ENCODE data around the gene ELF2. TPM values are rescaled to one million over a fixed set of nuclear protein-coding genes. Genes with fewer than 3 reads are reported as not detected.

The ELF2 gene
- total RNA-seq, 1 donor = 45.8 TPM

DNA sequence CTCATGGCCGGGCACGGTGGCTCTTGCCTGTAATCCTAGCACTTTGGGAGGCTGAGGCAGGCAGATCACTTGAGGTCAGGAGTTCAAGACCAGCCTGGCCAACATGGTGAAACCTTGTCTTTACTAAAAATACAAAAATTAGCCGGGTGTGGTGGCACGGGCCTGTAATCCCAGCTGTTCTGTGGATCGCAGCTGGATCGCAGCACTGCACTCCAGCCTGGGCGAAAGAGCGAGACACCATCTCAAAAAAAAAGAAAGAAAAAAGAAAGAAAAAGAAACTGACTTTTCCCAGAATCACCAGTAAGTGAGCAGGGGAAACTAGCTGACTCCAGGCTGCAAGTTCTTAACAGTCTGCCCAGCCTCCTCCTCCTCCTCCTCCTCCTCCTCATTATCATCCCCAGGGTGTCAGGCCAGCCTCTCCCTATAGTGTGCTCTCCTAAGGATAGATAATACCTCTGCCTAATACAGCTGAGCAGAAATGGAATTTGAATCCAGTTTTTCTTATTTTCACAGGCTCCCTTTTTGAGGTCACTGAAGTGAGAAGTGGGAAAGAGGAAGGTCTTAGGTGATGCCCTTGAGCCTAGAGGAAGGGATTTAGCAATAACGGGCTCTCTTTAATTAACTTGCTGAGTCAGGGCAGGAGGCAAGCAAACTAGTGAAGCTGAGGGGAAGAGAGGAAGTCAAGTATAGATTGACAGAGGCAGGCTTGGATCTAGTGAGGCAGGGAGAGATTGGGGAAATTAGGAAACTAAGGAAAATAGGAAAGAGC, 11.8 kb upstream of the ELF2 start:
- DNase-seq (ENCODE audit: low read depth) = no peak
- H3K4me3 ChIP-seq (ENCODE audit: low read depth, low read length) = no peak overlapping the region
- TF ChIP-seq CTCF (IDR thresholded peaks at IDR 0.05; ENCODE audit: insufficient read depth, low read depth, low read length) = no peak

GRCh38 chr4:139184129-139184528, 7.1 kb upstream of the ELF2 start:
- DNase-seq (ENCODE audit: low read depth) = peak; percentile 66
- H3K4me3 ChIP-seq (ENCODE audit: low read depth, low read length) = no peak overlapping the region
- TF ChIP-seq CTCF (IDR thresholded peaks at IDR 0.05; ENCODE audit: insufficient read depth, low read depth, low read length) = peak; percentile 25

GRCh38 chr4:139177869-139178619, 1.0 kb upstream of the ELF2 start:
- TF ChIP-seq CTCF (IDR thresholded peaks at IDR 0.05; ENCODE audit: insufficient read depth, low read depth, low read length) = no peak
- peak; percentile 96 for DNase-seq (ENCODE audit: low read depth)
- peak overlapping the region; percentile 91 for H3K4me3 ChIP-seq (ENCODE audit: low read depth, low read length)

DNA sequence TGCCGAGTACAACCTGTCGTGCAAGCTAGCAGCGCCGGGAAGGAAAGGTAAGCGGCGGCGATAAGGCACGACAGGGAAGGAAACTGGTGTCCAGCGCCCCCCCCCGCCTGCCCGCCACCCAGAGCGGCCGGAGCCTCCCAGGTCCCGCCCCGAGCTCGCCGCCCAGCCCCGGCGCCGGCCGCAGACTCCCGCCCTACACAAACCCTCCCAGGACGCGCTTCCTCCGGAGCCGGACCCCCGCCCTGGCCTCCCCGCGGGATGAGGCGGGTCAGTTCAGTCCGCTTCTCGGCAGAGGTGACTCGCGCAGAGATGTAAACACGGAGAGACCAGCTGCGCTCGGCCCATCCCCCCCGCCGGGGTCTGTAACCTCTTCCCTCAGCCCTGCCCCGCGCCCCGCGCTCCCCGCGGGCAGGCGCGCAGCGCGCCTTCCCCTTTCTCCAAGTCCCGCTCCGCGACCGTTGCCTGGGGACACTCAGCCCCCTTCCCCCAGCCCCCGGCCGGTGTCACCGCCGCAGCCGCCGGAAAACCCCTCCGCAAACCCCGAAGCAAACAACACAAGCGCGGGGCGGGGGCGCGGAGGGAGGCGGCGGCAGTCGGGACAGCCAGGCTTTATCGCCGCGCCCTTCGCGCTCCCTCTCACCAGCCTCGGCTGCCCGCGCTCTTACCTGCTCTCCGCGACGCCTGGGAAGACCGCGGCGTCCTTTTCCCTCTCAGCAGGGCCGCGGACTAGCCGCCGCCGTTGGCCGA, 543 bp downstream of the ELF2 start:
- H3K4me3 ChIP-seq (ENCODE audit: low read depth, low read length) = peak overlapping the region; percentile 91
- TF ChIP-seq CTCF (IDR thresholded peaks at IDR 0.05; ENCODE audit: insufficient read depth, low read depth, low read length) = no peak
- peak; percentile 91 for DNase-seq (ENCODE audit: low read depth)

GRCh38 chr4:139175646-139176301, 1.2 kb downstream of the ELF2 start:
- no peak for TF ChIP-seq CTCF (IDR thresholded peaks at IDR 0.05; ENCODE audit: insufficient read depth, low read depth, low read length)
- DNase-seq (ENCODE audit: low read depth) = no peak
- H3K4me3 ChIP-seq (ENCODE audit: low read depth, low read length) = peak overlapping the region; percentile 91
